GM18858 (cell line): ENCODE results near the gene UBE4A.

Experiments used
- ATAC-seq: cut with Tn5 transposase; IDR thresholded peaks from one replicate; pipeline ENCODE4 v1.9.1; 2021; ENCODE audit not compliant: unreplicated experiment

UBE4A gene

GRCh38 chr11:118359295-118359958 is at the start of gene UBE4A:
TSS of gene UBE4A (plus strand) at chr11:118359600. CDS start at chr11:118365081, 5,481 bp downstream.
- ATAC-seq = peak; percentile 63

DNA sequence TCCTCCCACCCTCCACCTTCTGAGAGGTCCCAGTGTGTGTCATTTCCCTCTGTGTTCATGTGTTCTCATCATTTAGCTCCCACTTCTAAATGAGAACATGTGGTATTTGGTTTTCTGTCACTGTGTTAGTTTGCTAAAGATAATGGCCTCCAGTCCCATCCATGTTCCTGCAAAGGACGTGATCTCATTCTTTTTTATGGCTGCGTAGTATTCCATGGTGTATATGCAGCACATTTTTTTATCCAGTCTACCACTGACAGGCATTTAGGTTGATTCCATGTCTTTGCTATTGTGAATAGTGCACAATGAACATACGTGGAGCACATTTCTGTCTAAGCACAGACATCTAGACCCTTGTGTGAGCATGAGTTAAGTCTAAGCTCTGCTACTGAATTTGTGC is 49.1 kb upstream of the UBE4A start:
- ATAC-seq = no peak

- no peak for ATAC-seq
Observed at GRCh38 chr11:118310781-118311485, 48.5 kb upstream of the UBE4A start.

- ATAC-seq = no peak
Observed at GRCh38 chr11:118311518-118311917, 47.9 kb upstream of the UBE4A start.

DNA sequence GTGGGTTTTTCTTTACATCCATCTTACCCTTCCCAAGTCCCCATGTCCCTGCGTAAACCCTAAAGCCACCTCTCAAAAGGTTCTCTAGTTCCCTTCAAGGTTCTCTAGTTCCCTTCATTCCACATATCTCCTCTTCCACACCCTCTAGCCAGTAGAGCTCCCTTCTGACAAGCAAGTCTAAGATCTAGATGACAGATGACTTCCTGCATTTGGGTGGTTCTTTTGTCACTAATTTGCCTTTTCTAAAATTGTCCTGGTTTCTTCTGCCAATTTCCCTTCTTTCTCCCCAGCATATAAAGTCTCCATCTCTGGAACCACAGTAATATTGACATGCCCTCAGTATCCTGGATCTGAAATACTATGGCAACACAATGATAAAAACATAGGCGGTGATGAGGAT is 47.1 kb upstream of the UBE4A start:
- ATAC-seq = no peak

DNA sequence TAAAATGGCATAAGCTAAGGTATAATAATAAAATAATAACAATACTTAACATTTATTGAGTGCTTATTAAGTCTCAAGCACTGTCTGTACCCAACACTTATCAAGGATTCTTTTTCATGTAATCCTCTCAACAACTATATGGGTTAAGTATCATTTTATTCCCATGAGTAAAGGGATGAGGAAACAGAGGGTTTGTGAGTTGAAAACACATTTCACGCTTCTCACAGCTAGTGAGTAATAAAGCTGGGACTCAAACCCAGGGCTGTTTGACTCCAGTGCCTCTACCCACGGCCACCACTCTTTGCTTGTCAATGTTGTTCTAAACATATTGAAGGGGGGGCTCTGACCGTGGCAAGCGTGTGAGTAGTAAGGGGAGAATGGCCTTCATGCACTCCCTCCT is 46.2 kb upstream of the UBE4A start:
- ATAC-seq = no peak

- ATAC-seq = no peak
Observed at GRCh38 chr11:118314988-118315411, 44.4 kb upstream of the UBE4A start.

- ATAC-seq = no peak
Observed at GRCh38 chr11:118318124-118318523, 41.3 kb upstream of the UBE4A start.

GRCh38 chr11:118318581-118319336 is 40.6 kb upstream of the UBE4A start:
- ATAC-seq = no peak

GRCh38 chr11:118319337-118319707 is 40.1 kb upstream of the UBE4A start:
- ATAC-seq = no peak

DNA sequence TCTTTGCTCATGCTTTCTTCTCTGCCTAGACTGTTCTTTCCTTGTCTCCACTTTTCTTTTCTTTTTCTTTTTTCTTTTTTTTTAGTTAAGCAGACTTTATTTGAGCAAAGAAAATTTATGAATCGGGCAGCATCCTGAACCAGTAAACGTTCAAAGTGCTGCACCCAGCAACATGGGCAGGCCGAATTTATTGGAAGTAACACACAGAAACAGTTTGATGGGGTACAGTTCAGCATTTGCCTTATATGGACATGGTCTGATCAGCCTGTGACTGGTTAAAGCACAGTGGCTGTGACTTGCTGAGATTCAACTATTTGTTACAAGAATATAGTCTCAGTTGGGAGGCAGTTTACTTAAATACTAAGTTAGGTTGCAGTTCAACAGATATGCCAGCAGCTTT is 38.9 kb upstream of the UBE4A start:
- no peak for ATAC-seq

- ATAC-seq = no peak
Observed at GRCh38 chr11:118321386-118322082, 37.9 kb upstream of the UBE4A start.

DNA sequence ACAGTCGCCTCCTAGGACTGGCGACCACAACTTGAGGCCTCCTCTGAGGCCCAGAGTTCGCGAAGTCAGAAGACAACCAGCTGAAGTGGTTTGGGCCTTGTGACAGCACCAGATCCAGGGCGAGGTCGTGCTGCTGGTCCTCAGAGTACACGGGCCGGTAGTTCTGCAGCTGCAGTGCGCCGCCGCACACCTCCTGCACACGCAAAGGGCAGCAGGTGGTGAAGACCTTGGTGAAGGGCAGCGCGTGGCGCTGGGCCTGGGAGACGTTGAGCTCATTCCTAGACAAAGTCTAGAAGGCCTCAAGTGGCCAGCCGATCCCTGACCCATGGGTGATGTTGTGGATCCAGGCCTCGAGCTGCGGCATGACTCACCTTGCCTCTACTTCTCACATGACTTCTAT is 36.7 kb upstream of the UBE4A start:
- no peak for ATAC-seq

GRCh38 chr11:118325283-118325682 is 34.1 kb upstream of the UBE4A start:
- no peak for ATAC-seq

- no peak for ATAC-seq
Observed at GRCh38 chr11:118328745-118329144, 30.7 kb upstream of the UBE4A start.

GRCh38 chr11:118334745-118335144 is 24.7 kb upstream of the UBE4A start:
- no peak for ATAC-seq

- ATAC-seq = no peak
Observed at GRCh38 chr11:118338637-118339061, 20.8 kb upstream of the UBE4A start.

DNA sequence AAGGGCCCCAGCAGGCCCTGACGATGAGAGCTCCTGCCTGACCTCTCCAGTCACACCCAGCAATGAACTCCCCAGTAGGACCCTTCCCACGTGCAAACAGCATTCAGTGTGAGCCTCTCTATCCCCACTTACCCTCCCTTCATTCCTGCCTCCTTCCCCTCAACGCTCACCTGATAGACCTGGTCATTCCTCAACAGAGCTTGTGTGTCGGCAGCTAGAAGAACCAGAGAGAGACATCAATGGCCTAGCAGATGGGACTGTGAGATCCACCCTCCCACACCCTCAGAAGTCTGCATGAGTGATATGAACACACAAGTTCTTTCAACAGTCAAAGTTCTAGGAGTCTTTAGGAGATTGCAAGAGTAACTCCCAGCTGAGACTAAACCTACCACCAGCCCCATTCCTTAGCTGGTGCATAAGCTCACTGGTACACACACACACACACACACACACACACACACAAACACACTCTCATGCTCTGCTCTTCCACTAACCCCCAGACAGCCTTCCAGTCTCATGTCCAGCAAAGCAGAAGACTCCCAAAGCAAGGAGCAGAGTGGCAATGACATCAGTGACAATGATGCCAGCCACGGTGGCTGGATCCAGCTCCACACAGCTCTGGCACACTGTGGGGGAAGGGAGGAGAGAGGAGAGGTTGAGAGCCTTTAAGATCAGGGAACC is 20.0 kb upstream of the UBE4A start:
- no peak for ATAC-seq

DNA sequence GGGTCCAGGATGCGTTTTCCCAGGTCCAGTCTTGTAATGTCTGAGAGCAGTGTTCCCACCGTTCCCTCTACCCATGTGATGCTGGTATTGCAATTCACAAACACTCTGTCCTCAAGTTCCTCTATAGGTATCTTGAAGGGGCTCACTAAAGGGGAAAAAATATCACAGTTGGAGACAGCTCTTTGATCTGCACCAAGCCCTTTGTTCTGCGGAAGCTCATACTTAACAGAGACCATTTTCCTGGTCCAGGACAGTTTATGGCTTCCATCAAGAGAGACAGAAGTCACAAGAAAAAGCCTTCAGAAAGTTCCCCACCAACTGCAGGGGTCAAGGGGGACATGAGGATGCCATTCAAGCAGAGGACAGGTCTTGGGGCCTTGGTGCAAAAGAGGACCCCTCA is 19.0 kb upstream of the UBE4A start:
- ATAC-seq = no peak

- no peak for ATAC-seq
Observed at GRCh38 chr11:118341261-118341660, 18.1 kb upstream of the UBE4A start.
